Hepatocyte (in vitro differentiated cells): Measurements from ENCODE around the gene TPRA1.

Experiments
- EZH2 ChIP-seq: fragments of 200-600 bp; sonication (generic); IDR thresholded peaks from 2 replicates; pipeline ENCODE4 v1.6.1; 2016; ENCODE audit warnings: antibody characterized with exemption, mild to moderate bottlenecking, borderline replicate concordance
- TF ChIP-seq, protein P1 (sequence below): fragments of 200-600 bp; sonication (generic); IDR thresholded peaks from 2 replicates; pipeline ENCODE4 v1.5.1; 2016; ENCODE audit warnings: antibody characterized with exemption, mild to moderate bottlenecking; ENCODE audit not compliant: poor library complexity

GRCh38 chr3:127573401-127573800 is 17.1 kb downstream of the TPRA1 start:
- TF ChIP-seq, protein P1, sequence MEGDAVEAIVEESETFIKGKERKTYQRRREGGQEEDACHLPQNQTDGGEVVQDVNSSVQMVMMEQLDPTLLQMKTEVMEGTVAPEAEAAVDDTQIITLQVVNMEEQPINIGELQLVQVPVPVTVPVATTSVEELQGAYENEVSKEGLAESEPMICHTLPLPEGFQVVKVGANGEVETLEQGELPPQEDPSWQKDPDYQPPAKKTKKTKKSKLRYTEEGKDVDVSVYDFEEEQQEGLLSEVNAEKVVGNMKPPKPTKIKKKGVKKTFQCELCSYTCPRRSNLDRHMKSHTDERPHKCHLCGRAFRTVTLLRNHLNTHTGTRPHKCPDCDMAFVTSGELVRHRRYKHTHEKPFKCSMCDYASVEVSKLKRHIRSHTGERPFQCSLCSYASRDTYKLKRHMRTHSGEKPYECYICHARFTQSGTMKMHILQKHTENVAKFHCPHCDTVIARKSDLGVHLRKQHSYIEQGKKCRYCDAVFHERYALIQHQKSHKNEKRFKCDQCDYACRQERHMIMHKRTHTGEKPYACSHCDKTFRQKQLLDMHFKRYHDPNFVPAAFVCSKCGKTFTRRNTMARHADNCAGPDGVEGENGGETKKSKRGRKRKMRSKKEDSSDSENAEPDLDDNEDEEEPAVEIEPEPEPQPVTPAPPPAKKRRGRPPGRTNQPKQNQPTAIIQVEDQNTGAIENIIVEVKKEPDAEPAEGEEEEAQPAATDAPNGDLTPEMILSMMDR = no peak
- no peak for TF ChIP-seq EZH2
